ENCODE results near the gene C19orf67. TPM values are rescaled to one million over a fixed set of nuclear protein-coding genes. Genes with fewer than 3 reads are reported as not detected.

Gene C19orf67
- total and polyA plus RNA-seq, 12 donors = not detected

DNA sequence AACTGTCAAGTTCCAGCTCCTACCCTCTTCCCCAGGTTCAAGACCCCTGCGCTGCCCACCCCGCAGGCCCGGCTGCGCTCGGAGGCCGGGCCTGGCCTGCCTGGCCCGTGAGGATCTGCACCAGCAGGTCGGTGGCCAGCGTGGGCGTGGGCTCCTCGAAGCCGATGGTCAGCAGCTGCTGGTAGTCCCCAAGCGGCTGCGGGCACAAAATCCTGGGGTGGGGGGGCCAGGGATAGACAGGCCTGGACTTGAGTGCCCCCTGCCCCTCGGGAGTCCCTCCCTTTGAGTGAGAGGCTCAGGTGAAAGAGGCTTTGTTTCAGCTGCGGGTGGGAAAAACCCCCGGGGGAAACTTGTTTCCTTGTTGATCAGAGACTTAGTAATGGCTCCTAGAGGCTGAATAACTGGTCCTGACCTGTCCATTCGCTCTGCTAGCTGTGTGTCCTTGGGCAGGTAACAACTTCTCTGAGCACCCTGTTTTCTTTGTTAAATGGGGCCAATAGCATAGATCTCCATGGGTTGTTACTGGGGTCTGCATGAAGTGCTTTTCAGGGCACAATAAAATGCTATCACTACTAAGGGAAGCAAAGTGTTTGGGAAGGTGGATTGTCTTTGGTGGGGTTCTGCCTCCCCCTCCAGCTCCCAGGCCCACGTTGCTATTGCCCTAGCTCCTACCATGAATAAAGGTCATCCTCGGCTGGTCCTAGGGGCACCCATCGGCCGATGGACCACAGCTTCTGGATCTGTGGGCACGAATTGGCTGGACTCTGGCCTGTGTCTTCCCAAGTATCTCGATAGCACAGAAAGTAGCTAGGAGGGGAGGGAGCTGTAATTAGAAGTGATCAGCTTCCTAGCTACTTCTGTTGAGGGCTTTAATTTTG, 3.5 kb downstream of the C19orf67 start:
- 16 to 50% (median 20%) methylated on average over 8 to 24 of the region's 24 CpGs for WGBS, 4 donors

GRCh38 chr19:14080887-14081796, 4.4 kb downstream of the C19orf67 start:
- Histone ChIP-seq H3K27ac (peak overlapping the region; percentile 86 to 94 (median 89)), H3K27me3 (no peaks in the 10 kb centered on the region), H3K4me3 (peak overlapping the region; percentile 2 to 95 (median 82)), H3K9me3 (replicated peaks in 1 of 3) (no peaks in the 10 kb centered on the region), H3K4me1 (replicated peaks in 1 of 2) (peaks cover 14 to 16% of the 10 kb centered on the region in 2 donors), H3K36me3 (replicated peaks in 1 of 2) (no peaks in the 10 kb centered on the region)
- intact Hi-C loops (cut with DNase I) = loop anchor here in 1 of 2 donors (10.0 kb wide), 1 partner anchor 54 kb away; the partner anchor contains the start of gene ASF1B
- peak; percentile 99 to 100 (median 99) for DNase-seq
- 0 to 1% (median 1%) methylated on average over 38 to 50 of the region's 50 CpGs for WGBS, 4 donors
- TF ChIP-seq, protein P1, sequence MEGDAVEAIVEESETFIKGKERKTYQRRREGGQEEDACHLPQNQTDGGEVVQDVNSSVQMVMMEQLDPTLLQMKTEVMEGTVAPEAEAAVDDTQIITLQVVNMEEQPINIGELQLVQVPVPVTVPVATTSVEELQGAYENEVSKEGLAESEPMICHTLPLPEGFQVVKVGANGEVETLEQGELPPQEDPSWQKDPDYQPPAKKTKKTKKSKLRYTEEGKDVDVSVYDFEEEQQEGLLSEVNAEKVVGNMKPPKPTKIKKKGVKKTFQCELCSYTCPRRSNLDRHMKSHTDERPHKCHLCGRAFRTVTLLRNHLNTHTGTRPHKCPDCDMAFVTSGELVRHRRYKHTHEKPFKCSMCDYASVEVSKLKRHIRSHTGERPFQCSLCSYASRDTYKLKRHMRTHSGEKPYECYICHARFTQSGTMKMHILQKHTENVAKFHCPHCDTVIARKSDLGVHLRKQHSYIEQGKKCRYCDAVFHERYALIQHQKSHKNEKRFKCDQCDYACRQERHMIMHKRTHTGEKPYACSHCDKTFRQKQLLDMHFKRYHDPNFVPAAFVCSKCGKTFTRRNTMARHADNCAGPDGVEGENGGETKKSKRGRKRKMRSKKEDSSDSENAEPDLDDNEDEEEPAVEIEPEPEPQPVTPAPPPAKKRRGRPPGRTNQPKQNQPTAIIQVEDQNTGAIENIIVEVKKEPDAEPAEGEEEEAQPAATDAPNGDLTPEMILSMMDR (IDR thresholded peaks at IDR 0.05) = no peak
- peak; percentile 83 to 93 for TF ChIP-seq POLR2A (IDR thresholded peaks at IDR 0.05)

More for the DNA sequence above, 3.5 kb downstream of the C19orf67 start:
- Histone ChIP-seq H3K27ac (peak overlapping the region; percentile 79 to 94 (median 89)), H3K9me3 (replicated peaks in 1 of 3) (no peaks in the 10 kb centered on the region), H3K4me3 (peak overlapping the region; percentile 2 to 95 (median 82)), H3K36me3 (replicated peaks in 1 of 2) (no peaks in the 10 kb centered on the region), H3K27me3 (no peaks in the 10 kb centered on the region), H3K4me1 (replicated peaks in 1 of 2) (peaks cover 14 to 16% of the 10 kb centered on the region in 2 donors)
- TF ChIP-seq, protein P1 (IDR thresholded peaks at IDR 0.05) = peak in 1 of 6 experiments; percentile 8
- TF ChIP-seq POLR2A (IDR thresholded peaks at IDR 0.05) = no peak
- intact Hi-C loops (cut with DNase I) = loop anchor here in 1 of 2 donors (10.0 kb wide), 1 partner anchor 53 kb away; the partner anchor contains the start of gene ASF1B
- peak in 4 of 7 donors; percentile 60 to 78 (median 62) for DNase-seq

GRCh38 chr19:14078411-14078810, 7.2 kb downstream of the C19orf67 start:
- Histone ChIP-seq H3K27ac (no peak overlapping the region), H3K4me1 (replicated peaks in 1 of 2) (peaks cover 24 to 31% of the 10 kb centered on the region in 2 donors), H3K4me3 (no peak overlapping the region), H3K27me3 (no peaks in the 10 kb centered on the region), H3K36me3 (replicated peaks in 1 of 2) (no peaks in the 10 kb centered on the region), H3K9me3 (replicated peaks in 1 of 3) (no peaks in the 10 kb centered on the region)
- intact Hi-C loops (cut with DNase I) = no loop called here
- TF ChIP-seq, protein P1 (IDR thresholded peaks at IDR 0.05) = no peak
- no peak for TF ChIP-seq POLR2A (IDR thresholded peaks at IDR 0.05)
- WGBS, 4 donors = 57 to 76% (median 69%) methylated on average over 2 of the region's 2 CpGs
- DNase-seq = peak in 1 of 7 donors; percentile 16
